Ascending aorta (tissue), 2 donors: Measurements from ENCODE around the gene ATG13. TPM values are rescaled to one million over a fixed set of nuclear protein-coding genes. Genes with fewer than 3 reads are reported as not detected.
"Not testable (repeated sequence)": the region's sequence is repeated elsewhere in the genome, so short reads cannot be mapped to it uniquely, and the experiment has no call there.

ENCODE experiments used
- DNase-seq, 2 donors: peaks; one replicate each; pipeline ENCODE4 v3.0.0-alpha.2; 2019; ENCODE audit warnings: low spot score in 2 of 2
- H3K27ac ChIP-seq, 2 donors: fragments of 200-600 bp; sonication (generic); one replicate each; pipeline ENCODE4 v1.5.1; 2016 to 2017; ENCODE audit warnings: mild to moderate bottlenecking in 1 of 2
- H3K27me3 ChIP-seq: fragments of 200-600 bp; sonication (generic); one replicate; pipeline ENCODE4 v1.5.1; 2017
- H3K36me3 ChIP-seq, 2 donors: fragments of 200-600 bp; sonication (generic); one replicate each; pipeline ENCODE4 v1.5.1; 2016
- H3K4me1 ChIP-seq, 2 donors: fragments of 200-600 bp; sonication (generic); one replicate each; pipeline ENCODE4 v1.5.1; 2016 to 2017; ENCODE audit warnings: mild to moderate bottlenecking in 1 of 2
- H3K4me3 ChIP-seq, 2 donors: fragments of 200-600 bp; sonication (generic); one replicate each; pipeline ENCODE4 v1.5.1; 2016 to 2017; ENCODE audit warnings: mild to moderate bottlenecking in 1 of 2
- H3K9me3 ChIP-seq, 2 donors: fragments of 200-600 bp; sonication (generic); one replicate each; pipeline ENCODE4 v1.5.1; 2016
- CTCF ChIP-seq, 3 experiments: fragments of 200-600 bp in 2 of 3; fragments of 450-650 bp in 1 of 3; sonication (generic) in 2 of 3; IDR thresholded peaks; one replicate each; pipeline ENCODE4 v1.5.1; 2016 to 2019; ENCODE audit warnings: antibody characterized with exemption in 3 of 3, mild to moderate bottlenecking in 1 of 3, moderate library complexity in 1 of 3
- intact Hi-C: fragments of 100-400 bp; cut with DNase I; formaldehyde crosslinking; loops from one replicate; pipeline ENCODE4 v1.15.1; 2023
- total RNA-seq: library from RNA; depleted of rRNA; stranded (reverse); fragments of >200 nt; gene quantifications from one replicate; pipeline ENCODE4 v1.1.0, GENCODE V29; 2016

Gene ATG13
- 208 TPM for total RNA-seq

- no peaks in the 10 kb centered on the region for H3K27me3 ChIP-seq
- peaks cover 7 to 13% of the 10 kb centered on the region in 2 donors for H3K36me3 ChIP-seq
- H3K27ac ChIP-seq, result peak within 1 kb of the TSS; percentile 98 to 99
- DNase-seq, result peak; percentile 36 to 94
- no peaks in the 10 kb centered on the region for H3K9me3 ChIP-seq
- H3K4me1 ChIP-seq, result peaks cover 3 to 19% of the 10 kb centered on the region in 2 donors
- intact Hi-C loops, result loop anchor here (1.0 to 10.0 kb wide), 4 partner anchors 23 to 271 kb away; partner anchors contain the start of genes AMBRA1, ARHGAP1, DGKZ and MDK
- TF ChIP-seq CTCF (IDR thresholded peaks at IDR 0.05), result peak; percentile 84 to 86 (median 86)
- H3K4me3 ChIP-seq, result peak within 1 kb of the TSS; percentile 96 to 100
Measured at GRCh38 chr11:46617134-46617971, at the start of gene ATG13, which contains the start of gene HARBI1. Gene ATG13, plus strand, starts transcription at chr11:46617553. Its CDS starts 26,739 bp downstream, at chr11:46644292. Gene HARBI1, minus strand, starts transcription at chr11:46617227. Its CDS starts 990 bp downstream, at chr11:46616237.

- H3K9me3 ChIP-seq, result no peaks in the 10 kb centered on the region
- intact Hi-C loops, result no loop called here
- no peaks in the 10 kb centered on the region for H3K36me3 ChIP-seq
- peak overlapping the region; percentile 26 to 37 for H3K27ac ChIP-seq
- DNase-seq, result no peak
- H3K27me3 ChIP-seq, result no peaks in the 10 kb centered on the region
- peaks cover 4 to 16% of the 10 kb centered on the region in 2 donors for H3K4me1 ChIP-seq
- no peak for TF ChIP-seq CTCF (IDR thresholded peaks at IDR 0.05)
- H3K4me3 ChIP-seq, result no peak overlapping the region
Measured at GRCh38 chr11:46570790-46571398, 46.5 kb upstream of the ATG13 start.

DNA sequence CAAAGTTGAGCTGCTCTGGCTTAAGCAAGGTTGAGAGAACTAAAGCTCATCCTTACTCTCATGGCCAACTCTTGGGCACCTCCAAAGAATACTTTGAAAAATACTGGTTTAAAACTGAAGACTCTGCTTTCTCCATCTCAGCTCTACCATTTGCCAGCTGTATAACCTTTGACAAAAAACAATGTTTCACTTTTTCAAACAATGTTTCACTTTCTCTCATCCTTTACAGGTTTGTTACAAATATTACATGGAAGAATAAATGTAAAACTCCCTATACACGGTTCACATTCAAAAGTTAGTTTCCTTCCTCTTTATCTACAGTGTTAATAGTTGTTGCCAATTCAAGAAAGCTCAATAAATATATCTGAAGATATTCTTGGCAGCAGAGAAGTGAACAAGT lies 42.7 kb upstream of the ATG13 start:
- H3K27ac ChIP-seq, result no peak overlapping the region
- H3K27me3 ChIP-seq, result no peaks in the 10 kb centered on the region
- no peaks in the 10 kb centered on the region for H3K36me3 ChIP-seq
- no peak overlapping the region for H3K4me3 ChIP-seq
- no peak for DNase-seq
- intact Hi-C loops, result no loop called here
- no peak for TF ChIP-seq CTCF (IDR thresholded peaks at IDR 0.05)
- no peaks in the 10 kb centered on the region for H3K9me3 ChIP-seq
- H3K4me1 ChIP-seq, result peaks cover 4 to 14% of the 10 kb centered on the region in 2 donors

- Histone ChIP-seq H3K9me3 (no peaks in the 10 kb centered on the region), H3K27me3 (no peaks in the 10 kb centered on the region), H3K36me3 (no peaks in the 10 kb centered on the region), H3K4me1 (no peaks in the 10 kb centered on the region), H3K4me3 (no peak overlapping the region), H3K27ac (no peak overlapping the region)
- DNase-seq, result no peak
- no peak for TF ChIP-seq CTCF (IDR thresholded peaks at IDR 0.05)
- intact Hi-C loops, result no loop called here
Measured at GRCh38 chr11:46577058-46577457, 40.3 kb upstream of the ATG13 start.

GRCh38 chr11:46582588-46582987 lies 34.8 kb upstream of the ATG13 start:
- no peak for TF ChIP-seq CTCF (IDR thresholded peaks at IDR 0.05)
- Histone ChIP-seq H3K27me3 (no peaks in the 10 kb centered on the region), H3K4me1 (no peaks in the 10 kb centered on the region), H3K27ac (no peak overlapping the region), H3K9me3 (no peaks in the 10 kb centered on the region), H3K36me3 (no peaks in the 10 kb centered on the region), H3K4me3 (no peak overlapping the region)
- DNase-seq, result no peak
- intact Hi-C loops, result no loop called here

GRCh38 chr11:46583513-46583912 lies 33.8 kb upstream of the ATG13 start:
- H3K27me3 ChIP-seq, H3K9me3 ChIP-seq, H3K4me3 ChIP-seq, H3K36me3 ChIP-seq, H3K4me1 ChIP-seq, intact Hi-C loops, H3K27ac ChIP-seq, DNase-seq: not testable (repeated sequence)
